ENCODE data around the gene CRACR2A.

- TF ChIP-seq POLR2A (IDR thresholded peaks at IDR 0.05) (no peak), CTCF (IDR thresholded peaks at IDR 0.05) (no peak)
Measured at GRCh38 chr12:3572560-3572959, 180.3 kb downstream of the CRACR2A start.
